ENCODE measurements around the gene CCR5AS.

The CCR5AS gene

GRCh38 chr3:46348823-46349482 is 57.9 kb downstream of the CCR5AS start:
- Mint-ChIP-seq H3K27ac (no peak overlapping the region), H3K36me3 (no peaks in the 10 kb centered on the region), H3K4me1 (ENCODE audit: unreplicated experiment) (no peaks in the 10 kb centered on the region), H3K27me3 (peaks cover 42% of the 10 kb centered on the region), H3K9me3 (no peaks in the 10 kb centered on the region), H3K4me3 (no peak overlapping the region)
- TF ChIP-seq CTCF (conservative IDR thresholded peaks at IDR 0.05) = no peak
- no peak for DNase-seq (ENCODE audit: extremely low spot score, unreplicated experiment)

GRCh38 chr3:46344476-46344875 is 62.4 kb downstream of the CCR5AS start:
- Mint-ChIP-seq H3K4me3 (no peak overlapping the region), H3K36me3 (no peaks in the 10 kb centered on the region), H3K9me3 (peaks cover 6% of the 10 kb centered on the region), H3K4me1 (ENCODE audit: unreplicated experiment) (no peaks in the 10 kb centered on the region), H3K27ac (no peak overlapping the region), H3K27me3 (peaks cover 13% of the 10 kb centered on the region)
- no peak for DNase-seq (ENCODE audit: extremely low spot score, unreplicated experiment)
- TF ChIP-seq CTCF (conservative IDR thresholded peaks at IDR 0.05) = no peak

GRCh38 chr3:46338840-46339239 is 68.0 kb downstream of the CCR5AS start:
- H3K4me3 Mint-ChIP-seq = no peak overlapping the region
- no peak overlapping the region for H3K27ac Mint-ChIP-seq
- TF ChIP-seq CTCF (conservative IDR thresholded peaks at IDR 0.05) = no peak
- H3K36me3 Mint-ChIP-seq = no peaks in the 10 kb centered on the region
- H3K9me3 Mint-ChIP-seq = peaks cover 13% of the 10 kb centered on the region
- H3K27me3 Mint-ChIP-seq = peaks cover 10% of the 10 kb centered on the region
- no peaks in the 10 kb centered on the region for H3K4me1 Mint-ChIP-seq (ENCODE audit: unreplicated experiment)
- DNase-seq (ENCODE audit: extremely low spot score, unreplicated experiment) = no peak

GRCh38 chr3:46337911-46338310 is 69.0 kb downstream of the CCR5AS start:
- TF ChIP-seq CTCF (conservative IDR thresholded peaks at IDR 0.05) = no peak
- Mint-ChIP-seq H3K4me1 (ENCODE audit: unreplicated experiment) (no peaks in the 10 kb centered on the region), H3K4me3 (no peak overlapping the region), H3K9me3 (peaks cover 13% of the 10 kb centered on the region), H3K27ac (no peak overlapping the region), H3K27me3 (peaks cover 12% of the 10 kb centered on the region), H3K36me3 (no peaks in the 10 kb centered on the region)
- DNase-seq (ENCODE audit: extremely low spot score, unreplicated experiment) = no peak

- H3K36me3 Mint-ChIP-seq = no peaks in the 10 kb centered on the region
- TF ChIP-seq CTCF (conservative IDR thresholded peaks at IDR 0.05) = no peak
- peaks cover 13% of the 10 kb centered on the region for H3K9me3 Mint-ChIP-seq
- no peak overlapping the region for H3K27ac Mint-ChIP-seq
- H3K4me3 Mint-ChIP-seq = no peak overlapping the region
- no peaks in the 10 kb centered on the region for H3K4me1 Mint-ChIP-seq (ENCODE audit: unreplicated experiment)
- H3K27me3 Mint-ChIP-seq = peaks cover 30% of the 10 kb centered on the region
- DNase-seq (ENCODE audit: extremely low spot score, unreplicated experiment) = no peak
Observed at GRCh38 chr3:46335541-46335940, 71.3 kb downstream of the CCR5AS start.
